OCI-LY1 (cell line): ENCODE results near the gene PHACTR4.

ENCODE experiments used
- H2AFZ ChIP-seq: fragments of 200-600 bp; sonication (generic), shearing (Covaris generic); 2 replicates; pipeline ENCODE4 v1.6.0; 2014; ENCODE audit warnings: antibody characterized with exemption, mild to moderate bottlenecking, low read length
- H3F3A ChIP-seq: fragments of 200-600 bp; sonication (generic), shearing (Covaris generic); 2 replicates; pipeline ENCODE4 v1.6.0; 2014; ENCODE audit warnings: mild to moderate bottlenecking, antibody characterized with exemption, low read length, moderate library complexity; ENCODE audit not compliant: insufficient read depth
- H3K27ac ChIP-seq: fragments of 200-600 bp; sonication (generic); 2 replicates; pipeline ENCODE4 v1.5.1; 2014; ENCODE audit warnings: low read length, mixed run types, mild to moderate bottlenecking, low read depth; ENCODE audit not compliant: poor library complexity, severe bottlenecking
- H3K27me3 ChIP-seq: fragments of 200-600 bp; sonication (generic); 2 replicates; pipeline ENCODE4 v1.6.0; 2014; ENCODE audit warnings: antibody characterized with exemption, mild to moderate bottlenecking, low read length, moderate library complexity; ENCODE audit not compliant: insufficient read depth
- H3K36me3 ChIP-seq: fragments of 200-600 bp; sonication (generic); 2 replicates; pipeline ENCODE4 v1.6.1; 2014; ENCODE audit warnings: mild to moderate bottlenecking, antibody characterized with exemption, low read length, moderate library complexity, mixed read lengths; ENCODE audit not compliant: insufficient read depth
- H3K4me1 ChIP-seq: fragments of 200-600 bp; sonication (generic); 2 replicates; pipeline ENCODE4 v1.5.1; 2014; ENCODE audit warnings: mild to moderate bottlenecking, low read length, moderate library complexity; ENCODE audit not compliant: insufficient read depth, severe bottlenecking
- H3K4me2 ChIP-seq: fragments of 200-600 bp; sonication (generic), shearing (Covaris generic); 2 replicates; pipeline ENCODE4 v1.6.1; 2014; ENCODE audit warnings: low read length
- H3K4me3 ChIP-seq: fragments of 200-600 bp; sonication (generic); 2 replicates; pipeline ENCODE4 v1.5.1; 2014; ENCODE audit warnings: low read length, low read depth, mild to moderate bottlenecking, mixed read lengths; ENCODE audit not compliant: poor library complexity, severe bottlenecking
- H3K79me2 ChIP-seq: fragments of 200-600 bp; shearing (Covaris generic); 2 replicates; pipeline ENCODE4 v1.6.1; 2016; ENCODE audit warnings: mixed run types, low read length, mixed read lengths; ENCODE audit not compliant: insufficient read depth
- H3K9ac ChIP-seq: fragments of 200-600 bp; sonication (generic), shearing (Covaris generic); 2 replicates; pipeline ENCODE4 v1.6.1; 2014; ENCODE audit warnings: mild to moderate bottlenecking, low read length, mixed read lengths
- H3K9me2 ChIP-seq: fragments of 200-600 bp; sonication (generic), shearing (Covaris generic); 2 replicates; pipeline ENCODE4 v1.6.1; 2014; ENCODE audit warnings: low read depth, mild to moderate bottlenecking, low read length, mixed read lengths
- H3K9me3 ChIP-seq: fragments of 200-600 bp; shearing (Covaris generic); 2 replicates; pipeline ENCODE4 v1.6.1; 2014; ENCODE audit warnings: low read length, mixed read lengths
- H4K20me1 ChIP-seq: fragments of 200-600 bp; sonication (generic), shearing (Covaris generic); 2 replicates; pipeline ENCODE4 v1.6.0; 2016; ENCODE audit warnings: mild to moderate bottlenecking, low read length; ENCODE audit not compliant: insufficient read depth
- CTCF ChIP-seq: fragments of 200-600 bp; sonication (generic), shearing (Covaris generic); IDR thresholded peaks from 2 replicates; pipeline ENCODE4 v1.5.1; 2017; ENCODE audit warnings: mild to moderate bottlenecking, antibody characterized with exemption, low read length, moderate library complexity, mixed read lengths
- EZH2 ChIP-seq: fragments of 200-600 bp; sonication (generic), shearing (Covaris generic); IDR thresholded peaks from 2 replicates; pipeline ENCODE4 v1.8.0; 2017; ENCODE audit warnings: borderline replicate concordance, mixed run types, mild to moderate bottlenecking, antibody characterized with exemption, low read length, moderate library complexity, mixed read lengths

Gene PHACTR4

GRCh38 chr1:28494737-28495136, 125.2 kb downstream of the PHACTR4 start:
- Histone ChIP-seq H3K9ac (no peak overlapping the region), H3K36me3 (peaks cover 11% of the 10 kb centered on the region; the same call in 1 of the 2 replicates), H3K4me3 (no peak overlapping the region), H3K9me3 (no peaks in the 10 kb centered on the region), H3K9me2 (no peaks in the 10 kb centered on the region), H3K27ac (no peak overlapping the region), H4K20me1 (no peaks in the 10 kb centered on the region), H3K4me1 (no peaks in the 10 kb centered on the region), H2AFZ (no peak overlapping the region), H3F3A (no peaks in the 10 kb centered on the region), H3K27me3 (no peaks in the 10 kb centered on the region), H3K4me2 (no peak overlapping the region), H3K79me2 (no peaks in the 10 kb centered on the region)
- no peak for TF ChIP-seq CTCF
- no peak for TF ChIP-seq EZH2

- Histone ChIP-seq H3K9me3 (no peaks in the 10 kb centered on the region), H3K9me2 (no peaks in the 10 kb centered on the region), H3K4me3 (no peak overlapping the region), H3K27me3 (no peaks in the 10 kb centered on the region), H3K9ac (no peak overlapping the region), H3F3A (no peaks in the 10 kb centered on the region; the same call in 1 of the 2 replicates), H3K27ac (no peak overlapping the region), H3K36me3 (peaks cover 8% of the 10 kb centered on the region; the same call in 1 of the 2 replicates), H3K4me1 (no peaks in the 10 kb centered on the region), H4K20me1 (no peaks in the 10 kb centered on the region), H3K79me2 (no peaks in the 10 kb centered on the region), H3K4me2 (no peak overlapping the region), H2AFZ (no peak overlapping the region)
- no peak for TF ChIP-seq EZH2
- no peak for TF ChIP-seq CTCF
Observed at GRCh38 chr1:28499553-28499952, 130.0 kb downstream of the PHACTR4 start.

- H2AFZ ChIP-seq: no peak overlapping the region
- H4K20me1 ChIP-seq: no peaks in the 10 kb centered on the region
- no peaks in the 10 kb centered on the region for H3K9me3 ChIP-seq
- TF ChIP-seq CTCF (no peak), EZH2 (no peak)
- H3K4me1 ChIP-seq: peaks cover 5% of the 10 kb centered on the region
- no peak overlapping the region for H3K27ac ChIP-seq
- H3K4me2 ChIP-seq: no peak overlapping the region
- H3F3A ChIP-seq: peaks cover 1% of the 10 kb centered on the region; the same call in 1 of the 2 replicates
- H3K9me2 ChIP-seq: no peaks in the 10 kb centered on the region
- H3K36me3 ChIP-seq: peaks cover 10% of the 10 kb centered on the region
- no peak overlapping the region for H3K9ac ChIP-seq
- no peak overlapping the region for H3K4me3 ChIP-seq
- peaks cover 11% of the 10 kb centered on the region for H3K79me2 ChIP-seq
- no peaks in the 10 kb centered on the region for H3K27me3 ChIP-seq
Observed at GRCh38 chr1:28501925-28502324, 132.4 kb downstream of the PHACTR4 start.
